HEK293 (cell line): ENCODE results near the gene MPC2.
A peak's percentile ranks its signal among the peaks of the same experiment; 100 is the strongest.

ENCODE experiments used
- CTCF ChIA-PET: fragments of 350-600 bp; formaldehyde crosslinking; extraction: SDS; loops from one replicate; lab custom pipeline; 2021; ENCODE audit warnings: antibody characterized with exemption; lab: Yijun Ruan, JAX
- POLR2A ChIA-PET: fragments of 300-600 bp; formaldehyde crosslinking; extraction: SDS; loops from one replicate; lab custom pipeline; 2020; ENCODE audit warnings: antibody characterized with exemption, inconsistent platforms; lab: Yijun Ruan, JAX
- H3K27ac ChIP-seq: fragments of 200-500 bp; sonication (Bioruptor generic); 2 replicates; pipeline ENCODE4 v1.5.1; 2014; ENCODE audit warnings: low read depth, low read length, control low read depth, inconsistent platforms; ENCODE audit errors: extremely low read depth
- H3K36me3 ChIP-seq, 2 experiments: fragments of 200-500 bp in 1 of 2; sonication (Bioruptor generic) in 1 of 2; 1 replicate in 1 of 2; 2 replicates in 1 of 2; pipeline ENCODE4 v1.5.1; 2014 to 2017; ENCODE audit warnings: inconsistent platforms in 2 of 2, low read length in 2 of 2; ENCODE audit not compliant: control insufficient read depth in 2 of 2, insufficient read depth in 1 of 2
- H3K4me1 ChIP-seq: fragments of 200-500 bp; sonication (Bioruptor generic); 2 replicates; pipeline ENCODE4 v1.5.1; 2014; ENCODE audit warnings: mild to moderate bottlenecking, low read length, inconsistent platforms; ENCODE audit not compliant: control insufficient read depth, insufficient read depth
- H3K4me3 ChIP-seq: 2 replicates; pipeline ENCODE4 v1.5.1; 2011; ENCODE audit warnings: low read depth, mild to moderate bottlenecking, control low read depth, low read length, moderate library complexity
- H3K9me3 ChIP-seq: fragments of 200-500 bp; sonication (Bioruptor generic); 2 replicates; pipeline ENCODE4 v1.5.1; 2014; ENCODE audit warnings: low read depth, low read length, inconsistent platforms; ENCODE audit not compliant: control insufficient read depth, insufficient read depth
- OSR2 ChIP-seq: fragments of 450-650 bp; formaldehyde crosslinking; IDR thresholded peaks from 2 replicates; pipeline ENCODE4 v1.5.1; 2016; ENCODE audit warnings: missing biosample characterization, missing genetic modification characterization
- PATZ1 ChIP-seq: fragments of 450-650 bp; formaldehyde crosslinking; IDR thresholded peaks from 2 replicates; pipeline ENCODE4 v1.5.1; 2016; ENCODE audit warnings: missing biosample characterization, missing genetic modification characterization
- SALL2 ChIP-seq: fragments of 450-650 bp; formaldehyde crosslinking; IDR thresholded peaks from 2 replicates; pipeline ENCODE4 v1.5.0; 2017; ENCODE audit warnings: missing biosample characterization, mild to moderate bottlenecking, missing genetic modification characterization, borderline replicate concordance
- TSHZ1 ChIP-seq: fragments of 450-650 bp; formaldehyde crosslinking; IDR thresholded peaks from 2 replicates; pipeline ENCODE4 v1.5.1; 2016; ENCODE audit warnings: missing biosample characterization, missing genetic modification characterization, borderline replicate concordance
- ZFP69B ChIP-seq: fragments of 450-650 bp; formaldehyde crosslinking; IDR thresholded peaks from 2 replicates; pipeline ENCODE4 v1.5.1; 2016; ENCODE audit warnings: missing biosample characterization, missing genetic modification characterization
- ZNF48 ChIP-seq: fragments of 450-650 bp; formaldehyde crosslinking; IDR thresholded peaks from 2 replicates; pipeline ENCODE4 v1.5.1; 2016; ENCODE audit warnings: missing biosample characterization, missing genetic modification characterization
- ZNF501 ChIP-seq: fragments of 450-650 bp; formaldehyde crosslinking; IDR thresholded peaks from 2 replicates; pipeline ENCODE4 v1.5.1; 2016; ENCODE audit warnings: missing biosample characterization, missing genetic modification characterization
- ZNF518A ChIP-seq: fragments of 450-650 bp; formaldehyde crosslinking; conservative IDR thresholded peaks from 2 replicates; pipeline ENCODE4 v1.5.1; 2016; ENCODE audit warnings: low read depth, missing biosample characterization, missing genetic modification characterization
- ZNF623 ChIP-seq: fragments of 450-650 bp; formaldehyde crosslinking; IDR thresholded peaks from 2 replicates; pipeline ENCODE4 v1.5.1; 2016; ENCODE audit warnings: missing biosample characterization, missing genetic modification characterization
- ZNF664 ChIP-seq: fragments of 450-650 bp; formaldehyde crosslinking; IDR thresholded peaks from 2 replicates; pipeline ENCODE4 v1.5.1; 2016; ENCODE audit warnings: missing biosample characterization, missing genetic modification characterization
- ZNF777 ChIP-seq: fragments of 450-650 bp; formaldehyde crosslinking; IDR thresholded peaks from 2 replicates; pipeline ENCODE4 v1.5.1; 2017; ENCODE audit warnings: missing biosample characterization, missing genetic modification characterization, borderline replicate concordance

MPC2 gene

GRCh38 chr1:167940264-167940663, 3.4 kb upstream of the MPC2 start:
- Histone ChIP-seq H3K27ac (no peak overlapping the region), H3K36me3 (peaks cover 0 to 3% of the 10 kb centered on the region in 2 experiments; a peak in 1 of 3 replicates), H3K4me1 (no peaks in the 10 kb centered on the region; the same call in 1 of the 2 replicates), H3K4me3 (no peak overlapping the region), H3K9me3 (no peaks in the 10 kb centered on the region)
- no peak for TF ChIP-seq PATZ1 (tag by site-specific recombination)
- TF ChIP-seq TSHZ1 (tag by site-specific recombination), result no peak
- no peak for TF ChIP-seq ZNF518A (tag by site-specific recombination)
- TF ChIP-seq ZNF623, result no peak
- TF ChIP-seq ZNF777 (tag by site-specific recombination), result no peak
- no peak for TF ChIP-seq ZNF48 (tag by site-specific recombination)
- no peak for TF ChIP-seq SALL2
- no peak for TF ChIP-seq ZFP69B (tag by site-specific recombination)
- ChIA-PET POLR2A (no interaction called here), CTCF (interaction anchor here (0.6 kb wide), 1 partner anchor 132 kb away, joined by 4 read pairs; no protein-coding TSS in a partner anchor)

- no peaks in the 10 kb centered on the region for H3K9me3 ChIP-seq
- TF ChIP-seq OSR2 (tag by site-specific recombination) (0 out of 2 replicates have a peak, but pooled peaks have one; percentile 13), ZNF664 (tag by site-specific recombination) (peak; percentile 57; the same call in 1 of the 2 replicates), ZNF501 (tag by site-specific recombination) (no peak)
- TF ChIP-seq, all 188 proteins: peak for 2
- Histone ChIP-seq H3K27ac (no peak overlapping the region), H3K4me1 (no peaks in the 10 kb centered on the region; the same call in 1 of the 2 replicates), H3K36me3 (no peaks in the 10 kb centered on the region), H3K4me3 (peak overlapping the region; percentile 92)
- POLR2A ChIA-PET, result interaction anchor here (2.8 to 3.4 kb wide), 2 partner anchors 11 to 144 kb away, joined by 22 to 37 read pairs; no protein-coding TSS in a partner anchor
- CTCF ChIA-PET, result interaction anchor here (0.5 to 2.3 kb wide), 3 partner anchors 12 to 289 kb away, joined by 3 to 10 read pairs (median 5); no protein-coding TSS in a partner anchor
Observed at GRCh38 chr1:167938080-167938636, 1.3 kb upstream of the MPC2 start.
